Heart right ventricle (tissue), 16 donors: ENCODE results near the gene ABI1. TPM values are rescaled to one million over a fixed set of nuclear protein-coding genes. Genes with fewer than 3 reads are reported as not detected.
A peak's percentile ranks its signal among the peaks of the same experiment; 100 is the strongest.

Experiments
- ATAC-seq, 8 donors: fragments of 200-7000 bp; cut with Tn5 transposase; one replicate each; pipeline ENCODE4 v1.9.1; 2020; ENCODE audit warnings: mild to moderate bottlenecking in 8 of 8, moderate library complexity in 8 of 8, moderate number of reproducible peaks in 1 of 8
- DNase-seq, 2 donors: peaks; one replicate each; pipeline ENCODE4 v3.0.0-alpha.2; 2020
- H3K27ac ChIP-seq, 10 donors: fragments of 200-600 bp; sonication (generic) in 2 of 10; one replicate each; pipeline versions ENCODE4 v1.5.0 to v1.8.0; 2020 to 2022; ENCODE audit warnings: mild to moderate bottlenecking in 3 of 10
- H3K27me3 ChIP-seq, 7 donors: fragments of 200-600 bp; one replicate each; pipeline ENCODE4 v1.8.0; 2021 to 2022; ENCODE audit warnings: mild to moderate bottlenecking in 2 of 7
- H3K36me3 ChIP-seq, 9 donors: fragments of 200-600 bp; sonication (generic) in 1 of 9; one replicate each; pipeline versions ENCODE4 v1.5.0 to v1.8.0; 2020 to 2022; ENCODE audit warnings: mild to moderate bottlenecking in 2 of 9
- H3K4me1 ChIP-seq, 9 donors: fragments of 200-600 bp; sonication (generic) in 1 of 9; one replicate each; pipeline versions ENCODE4 v1.5.0 to v1.8.0; 2020 to 2022; ENCODE audit warnings: mild to moderate bottlenecking in 4 of 9
- H3K4me3 ChIP-seq, 10 donors: fragments of 200-600 bp; sonication (generic) in 2 of 10; one replicate each; pipeline versions ENCODE4 v1.5.0 to v1.8.0; 2020 to 2022; ENCODE audit warnings: mild to moderate bottlenecking in 7 of 10, moderate library complexity in 2 of 10
- H3K9me3 ChIP-seq, 11 donors: fragments of 200-600 bp in 10 of 11; sonication (generic) in 2 of 11; one replicate each; pipeline versions ENCODE4 v1.5.0 to v1.8.0; 2013 to 2022; ENCODE audit warnings: mild to moderate bottlenecking in 2 of 11, control low read depth in 1 of 11, moderate library complexity in 1 of 11
- WGBS, 2 donors: extraction: QIAGEN DNeasy Blood & Tissue Kit; methylation state at CpG; one replicate each; pipeline ENCODE4 v1.1.7; 2013; ENCODE audit warnings: inconsistent platforms in 1 of 2; 5-methylcytosine and 5-hydroxymethylcytosine counted together
- intact Hi-C, 10 donors: fragments of 100-400 bp; cut with DNase I; formaldehyde crosslinking; loops; one replicate each; pipeline versions ENCODE4 v1.11.1 to v1.14.2; 2022
- polyA plus RNA-seq, 2 donors: library from polyadenylated mRNA; stranded (reverse); fragments of 200-250 nt; gene quantifications; one replicate each; pipeline ENCODE4 v1.2.3, GENCODE V29; 2013
- total RNA-seq, 10 donors: library from RNA; stranded (reverse); fragmentation: NEBNext Ultra II Directional in 3 of 10; extraction: Animal tissue kit (Norgen Biotek cat#: 25700) in 3 of 10; gene quantifications; one replicate each; pipeline versions ENCODE4 v1.2.1 to v1.2.4, GENCODE V29; 2021 to 2023
- TF ChIP-seq, protein P1 (sequence below), 9 donors: fragments of 200-600 bp; sonication (generic) in 2 of 9; IDR thresholded peaks; one replicate each; pipeline versions ENCODE4 v1.5.0 to v1.8.0; 2021 to 2022; ENCODE audit warnings: antibody characterized with exemption in 9 of 9, mild to moderate bottlenecking in 5 of 9, moderate library complexity in 1 of 9
- donor health status: Arrhythmogenic right ventricular cardiomyopathy.
- donor health status: ischemic (EF 13 %, LVEDD 7.1; RV severe dilation, severe dysfunction).
- donor health status: healthy with polysubstance abuse.
- donor health status: DM: no; HTN: yes; CAD: no.
- donor health status: DM: no; HTN: no; CAD: no.
- donor health status: ischemic (EF 25% LVEDD 6.9; RV normal size, moderate dysfunction).
- donor health status: ischemic (EF 25% LVEDD 5.7; RV mildly dilated, moderate dysfunction).
- donor health status: healthy.
- donor health status: DM: yes; HTN: yes; CAD: no.
- donor health status: Ischemic cardiomyopathy.
- donor health status: ischemic (EF 35%, LVEDD 5.7; RV mildly dilated, moderate dysfunction).
- donor health status: nonischemic (EF 11% LVEDD 7.7; RV severe dilation, severe dysfunction).
- donor health status: DM: yes; HTN: yes; CAD: no.
- donor health status: PGD.
- donor health status: ischemic (EF 29% LVEDD 5.4; RV normal size, mild dysfunction).
- donor health status: nonischemic (EF 23%, LVEDD 6.1; RV moderate dilation, normal function).

Gene ABI1
- total and polyA plus RNA-seq, 12 donors = 14.6 to 39.3 (median 27.6) TPM

GRCh38 chr10:26804418-26805393, 56.1 kb downstream of the ABI1 start:
- H3K4me1 ChIP-seq = peaks cover 8 to 56% (median 35%) of the 10 kb centered on the region in 9 donors
- ATAC-seq = no peak

GRCh38 chr10:26803849-26804248, 56.9 kb downstream of the ABI1 start:
- Histone ChIP-seq H3K27me3 (no peaks in the 10 kb centered on the region), H3K36me3 (no peaks in the 10 kb centered on the region), H3K4me1 (peaks cover 8 to 64% (median 43%) of the 10 kb centered on the region in 9 donors), H3K9me3 (no peaks in the 10 kb centered on the region), H3K4me3 (no peak overlapping the region), H3K27ac (peak overlapping the region in 1 of 10 donors; percentile 19)
- TF ChIP-seq, protein P1, sequence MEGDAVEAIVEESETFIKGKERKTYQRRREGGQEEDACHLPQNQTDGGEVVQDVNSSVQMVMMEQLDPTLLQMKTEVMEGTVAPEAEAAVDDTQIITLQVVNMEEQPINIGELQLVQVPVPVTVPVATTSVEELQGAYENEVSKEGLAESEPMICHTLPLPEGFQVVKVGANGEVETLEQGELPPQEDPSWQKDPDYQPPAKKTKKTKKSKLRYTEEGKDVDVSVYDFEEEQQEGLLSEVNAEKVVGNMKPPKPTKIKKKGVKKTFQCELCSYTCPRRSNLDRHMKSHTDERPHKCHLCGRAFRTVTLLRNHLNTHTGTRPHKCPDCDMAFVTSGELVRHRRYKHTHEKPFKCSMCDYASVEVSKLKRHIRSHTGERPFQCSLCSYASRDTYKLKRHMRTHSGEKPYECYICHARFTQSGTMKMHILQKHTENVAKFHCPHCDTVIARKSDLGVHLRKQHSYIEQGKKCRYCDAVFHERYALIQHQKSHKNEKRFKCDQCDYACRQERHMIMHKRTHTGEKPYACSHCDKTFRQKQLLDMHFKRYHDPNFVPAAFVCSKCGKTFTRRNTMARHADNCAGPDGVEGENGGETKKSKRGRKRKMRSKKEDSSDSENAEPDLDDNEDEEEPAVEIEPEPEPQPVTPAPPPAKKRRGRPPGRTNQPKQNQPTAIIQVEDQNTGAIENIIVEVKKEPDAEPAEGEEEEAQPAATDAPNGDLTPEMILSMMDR (IDR thresholded peaks at IDR 0.05) = no peak
- WGBS, 2 donors = 81 to 88% methylated on average over 4 of the region's 4 CpGs
- no peak for DNase-seq
- intact Hi-C loops = loop anchor here in 1 of 10 donors (5.0 kb wide), 1 partner anchor 53 kb away; no protein-coding TSS in a partner anchor
- ATAC-seq = no peak

More at GRCh38 chr10:26804418-26805393, 56.1 kb downstream of the ABI1 start:
- TF ChIP-seq, protein P1 (IDR thresholded peaks at IDR 0.05) = no peak
- no peak for DNase-seq
- no peak overlapping the region for H3K4me3 ChIP-seq
- no peaks in the 10 kb centered on the region for H3K9me3 ChIP-seq
- WGBS, 2 donors = 41 to 80% methylated on average over 4 of the region's 4 CpGs
- H3K27ac ChIP-seq = peak overlapping the region in 1 of 10 donors; percentile 19
- H3K36me3 ChIP-seq = no peaks in the 10 kb centered on the region
- intact Hi-C loops = loop anchor here in 1 of 10 donors (5.0 kb wide), 1 partner anchor 53 kb away; no protein-coding TSS in a partner anchor
- H3K27me3 ChIP-seq = no peaks in the 10 kb centered on the region

- Histone ChIP-seq H3K27me3 (no peaks in the 10 kb centered on the region), H3K4me1 (peaks cover 8 to 71% (median 48%) of the 10 kb centered on the region in 9 donors), H3K36me3 (no peaks in the 10 kb centered on the region), H3K4me3 (no peak overlapping the region), H3K9me3 (no peaks in the 10 kb centered on the region), H3K27ac (no peak overlapping the region)
- DNase-seq = no peak
- TF ChIP-seq, protein P1 (IDR thresholded peaks at IDR 0.05) = no peak
- intact Hi-C loops = loop anchor here in 1 of 10 donors (5.0 kb wide), 1 partner anchor 55 kb away; no protein-coding TSS in a partner anchor
- 95 to 97% methylated on average over 3 of the region's 3 CpGs for WGBS, 2 donors
- ATAC-seq = no peak
Observed at GRCh38 chr10:26802527-26802926, 58.2 kb downstream of the ABI1 start.

DNA sequence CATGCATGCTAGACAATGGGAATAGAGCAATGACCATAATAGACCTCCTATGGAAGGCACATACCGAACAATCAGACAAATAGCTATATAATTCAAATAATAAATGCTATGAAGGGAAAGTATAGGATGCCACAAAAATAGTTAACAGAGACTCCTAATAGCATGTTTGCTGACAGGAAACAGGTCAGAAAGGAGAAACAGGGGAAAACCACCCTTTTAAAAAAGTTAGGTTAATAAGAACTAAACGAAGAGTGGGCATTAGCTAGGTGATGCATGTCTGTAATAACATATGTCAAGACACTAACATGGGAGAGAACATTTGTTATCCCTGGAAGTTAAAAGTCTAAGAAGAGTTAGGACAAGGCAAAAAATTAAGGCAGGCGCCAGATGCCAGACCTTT, 58.9 kb downstream of the ABI1 start:
- intact Hi-C loops = loop anchor here in 1 of 10 donors (5.0 kb wide), 1 partner anchor 55 kb away; no protein-coding TSS in a partner anchor

More for the DNA sequence above, 58.9 kb downstream of the ABI1 start:
- WGBS, 2 donors = 91 to 92% methylated on average over 3 of the region's 3 CpGs
- no peaks in the 10 kb centered on the region for H3K27me3 ChIP-seq
- peaks cover 8 to 71% (median 48%) of the 10 kb centered on the region in 9 donors for H3K4me1 ChIP-seq
- H3K36me3 ChIP-seq = no peaks in the 10 kb centered on the region
- TF ChIP-seq, protein P1 (IDR thresholded peaks at IDR 0.05) = no peak
- no peak overlapping the region for H3K4me3 ChIP-seq
- no peak for DNase-seq
- ATAC-seq = no peak
- no peak overlapping the region for H3K27ac ChIP-seq
- H3K9me3 ChIP-seq = no peaks in the 10 kb centered on the region
